ENCODE measurements around the gene CADM2.

- TF ChIP-seq CTCF (IDR thresholded peaks at IDR 0.05; ENCODE audit: poor library complexity) (no peak), EZH2 (IDR thresholded peaks at IDR 0.05; ENCODE audit: borderline replicate concordance) (no peak)
These were observed 82.8 kb downstream of the CADM2 start for GRCh38 chr3:85041562-85042055.

All from hepatocyte (in vitro differentiated cells).